Effector CD4-positive, alpha-beta T cell (primary cell): Measurements from ENCODE around the gene AFTPH.

Source experiments
- DNase-seq: peaks from one replicate; pipeline ENCODE4 v3.0.0-alpha.2; 2020

The AFTPH gene

DNA sequence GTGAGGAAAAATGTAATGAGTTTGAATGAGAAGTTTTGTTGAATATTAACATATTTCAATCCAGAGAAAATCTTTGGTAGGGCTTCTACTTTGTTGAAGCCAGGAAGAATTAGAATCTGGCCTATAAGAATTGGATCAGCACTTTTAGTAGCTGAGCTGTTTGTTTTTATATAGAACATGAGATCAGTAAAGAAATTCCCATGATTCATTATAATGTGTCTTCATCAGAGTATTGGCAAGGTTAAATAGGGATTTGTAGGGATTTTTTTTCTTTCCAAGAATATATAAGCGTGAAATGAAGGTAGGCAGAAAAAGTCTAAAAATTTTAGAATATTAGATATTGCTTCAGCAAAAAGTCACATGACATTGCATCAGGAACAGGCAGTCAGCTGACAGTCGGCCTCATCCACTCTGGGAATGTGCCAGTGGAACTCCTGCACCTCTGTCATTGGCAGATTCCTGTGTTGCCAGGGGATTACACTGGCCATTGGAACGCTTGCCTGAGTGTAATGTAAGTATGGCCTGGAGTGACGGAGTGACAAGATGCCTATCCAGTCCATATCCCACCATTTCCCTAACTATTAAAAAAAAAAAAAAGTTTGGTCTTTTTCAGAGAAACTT is 69.0 kb downstream of the AFTPH start:
- no peak for DNase-seq

DNA sequence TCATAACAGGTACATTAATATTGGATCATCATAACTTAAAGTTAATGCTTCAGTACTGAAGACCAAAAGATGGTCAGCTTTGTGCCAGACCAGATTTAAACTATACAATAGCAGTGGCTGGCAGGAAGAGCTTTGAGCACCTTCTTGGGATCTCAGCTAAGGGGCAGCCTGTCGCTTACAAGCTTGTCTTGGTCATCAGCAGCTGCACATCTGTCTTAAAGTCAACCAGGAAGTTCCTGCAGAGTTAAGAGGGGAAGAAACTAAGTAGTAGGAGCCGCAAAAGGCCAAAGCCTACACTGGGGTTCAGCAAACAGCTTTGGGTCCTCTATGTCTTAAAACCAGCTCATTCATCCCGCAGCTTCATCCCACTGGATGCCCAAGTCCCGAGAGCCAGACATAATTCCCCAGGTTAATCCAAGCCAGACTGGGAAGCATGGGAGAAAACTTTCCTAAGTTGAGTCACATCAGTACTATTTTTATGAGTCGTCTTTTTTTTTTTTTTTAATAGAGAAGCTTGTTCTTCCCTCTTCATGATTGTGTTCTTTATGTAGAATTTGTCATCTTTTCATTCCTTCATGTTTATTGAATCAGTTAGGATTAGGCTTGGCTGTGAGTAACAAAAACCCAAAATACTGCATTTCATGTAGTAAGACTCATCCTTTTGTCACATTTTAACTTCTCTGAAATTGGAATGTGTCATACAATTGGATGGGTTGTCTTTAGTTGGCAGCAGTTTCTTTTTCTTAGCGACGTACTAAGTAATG is 70.3 kb downstream of the AFTPH start:
- no peak for DNase-seq

DNA sequence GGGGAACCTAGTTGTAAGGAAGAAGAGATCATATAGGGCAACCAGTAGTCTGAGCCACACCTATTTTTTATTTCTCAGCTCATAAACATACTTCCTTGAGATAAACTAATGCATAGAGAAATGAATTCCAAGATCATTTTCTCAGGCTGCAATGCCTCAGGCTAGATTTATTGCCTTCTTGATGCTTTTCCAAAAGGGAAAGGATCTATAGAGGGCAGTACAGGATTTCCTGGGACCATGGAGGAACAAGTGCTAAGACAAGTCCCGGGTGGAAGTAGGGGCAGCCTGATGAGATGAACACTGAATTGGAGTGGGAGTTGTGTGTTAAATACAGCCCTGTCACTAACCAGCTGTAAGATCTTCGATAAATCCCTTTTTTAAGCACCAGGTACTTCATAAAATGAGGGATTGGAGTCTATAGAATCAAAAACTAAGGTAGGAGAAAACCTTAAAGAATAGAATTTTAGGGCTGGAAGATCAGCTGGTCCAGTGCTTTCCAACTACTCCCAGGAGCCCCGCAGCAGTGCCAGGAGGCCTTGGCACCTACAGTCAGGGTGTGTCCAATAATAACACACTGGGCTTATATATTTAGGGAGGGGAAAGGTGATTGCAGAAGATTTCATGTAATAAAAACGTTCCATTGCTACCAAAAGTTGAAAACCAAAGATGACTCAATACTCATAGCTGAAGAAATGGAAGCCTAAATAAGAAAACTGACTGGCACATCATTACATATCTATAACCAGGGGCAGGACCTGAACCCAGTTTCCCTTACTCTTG is 71.5 kb downstream of the AFTPH start:
- DNase-seq, result no peak

DNA sequence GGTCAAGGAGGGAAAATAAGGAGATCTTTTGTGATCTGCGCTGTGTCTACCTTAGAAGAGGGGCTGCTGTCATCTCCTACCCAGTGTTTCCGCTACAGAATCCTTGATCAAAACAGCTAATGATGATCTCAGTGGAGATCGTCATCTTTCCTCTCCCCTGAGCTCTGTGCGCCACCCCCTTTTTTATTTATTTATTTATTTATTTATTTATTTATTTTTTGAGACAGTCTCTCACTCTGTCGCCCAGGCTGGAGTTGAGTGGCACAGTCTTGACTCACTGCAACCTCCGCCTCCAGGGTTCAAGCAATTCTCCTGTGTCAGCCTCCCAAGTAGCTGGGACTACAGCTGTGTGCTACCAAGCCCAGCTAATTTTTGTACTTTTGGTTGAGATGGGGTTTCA is 74.1 kb downstream of the AFTPH start:
- DNase-seq, result no peak

GRCh38 chr2:64599469-64599868 is 75.3 kb downstream of the AFTPH start:
- no peak for DNase-seq

- no peak for DNase-seq
Observed at GRCh38 chr2:64601034-64601754, 77.1 kb downstream of the AFTPH start.

- no peak for DNase-seq
Observed at GRCh38 chr2:64601785-64602391, 77.8 kb downstream of the AFTPH start.

GRCh38 chr2:64602436-64602835 is 78.3 kb downstream of the AFTPH start:
- no peak for DNase-seq

DNA sequence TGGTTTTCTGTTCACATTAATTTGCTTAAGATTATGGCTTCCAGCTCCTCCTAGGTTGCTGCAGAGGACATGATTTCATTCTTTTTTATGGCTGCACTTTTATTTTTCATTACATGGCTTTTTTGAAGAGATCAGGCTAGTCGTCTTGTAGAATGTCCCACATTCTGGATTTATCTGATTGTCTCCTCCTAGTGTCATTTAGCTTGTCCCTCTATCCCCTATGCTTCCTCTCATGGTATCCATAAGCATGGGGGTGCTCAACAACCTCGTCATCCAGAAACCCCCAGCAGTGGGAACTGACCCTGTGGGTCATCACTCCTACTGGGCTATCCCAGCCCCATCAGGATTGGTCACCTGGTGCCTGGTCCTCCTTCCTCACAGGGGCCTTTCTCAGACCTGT is 80.0 kb downstream of the AFTPH start:
- DNase-seq, result no peak

GRCh38 chr2:64605026-64605471 is 80.9 kb downstream of the AFTPH start:
- no peak for DNase-seq

DNA sequence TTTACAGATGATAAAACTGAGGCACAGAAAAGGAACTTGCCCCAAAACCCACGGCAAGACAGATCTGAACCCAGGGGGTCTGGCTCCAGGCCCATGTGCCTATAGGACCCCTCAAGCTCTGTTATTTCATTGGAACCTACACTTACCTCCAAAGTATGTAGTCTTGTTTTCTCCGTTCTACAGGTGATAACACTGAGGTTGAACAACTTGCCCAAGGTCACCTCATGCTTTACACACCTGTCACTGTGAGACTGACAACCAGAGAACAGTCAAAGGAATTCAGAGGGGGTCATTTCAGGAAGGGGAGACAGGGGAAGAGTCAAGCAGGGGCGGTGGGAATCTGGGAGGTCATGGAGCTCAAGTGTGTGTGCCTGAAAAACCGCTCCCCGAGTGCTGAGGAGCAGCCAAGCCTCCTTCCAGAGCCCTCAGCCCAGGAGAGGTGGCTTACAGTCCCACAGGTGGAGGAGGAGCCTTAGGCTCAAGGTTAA is 81.9 kb downstream of the AFTPH start:
- no peak for DNase-seq

- DNase-seq, result peak; percentile 83
Observed at GRCh38 chr2:64606479-64607363, 82.6 kb downstream of the AFTPH start.

DNA sequence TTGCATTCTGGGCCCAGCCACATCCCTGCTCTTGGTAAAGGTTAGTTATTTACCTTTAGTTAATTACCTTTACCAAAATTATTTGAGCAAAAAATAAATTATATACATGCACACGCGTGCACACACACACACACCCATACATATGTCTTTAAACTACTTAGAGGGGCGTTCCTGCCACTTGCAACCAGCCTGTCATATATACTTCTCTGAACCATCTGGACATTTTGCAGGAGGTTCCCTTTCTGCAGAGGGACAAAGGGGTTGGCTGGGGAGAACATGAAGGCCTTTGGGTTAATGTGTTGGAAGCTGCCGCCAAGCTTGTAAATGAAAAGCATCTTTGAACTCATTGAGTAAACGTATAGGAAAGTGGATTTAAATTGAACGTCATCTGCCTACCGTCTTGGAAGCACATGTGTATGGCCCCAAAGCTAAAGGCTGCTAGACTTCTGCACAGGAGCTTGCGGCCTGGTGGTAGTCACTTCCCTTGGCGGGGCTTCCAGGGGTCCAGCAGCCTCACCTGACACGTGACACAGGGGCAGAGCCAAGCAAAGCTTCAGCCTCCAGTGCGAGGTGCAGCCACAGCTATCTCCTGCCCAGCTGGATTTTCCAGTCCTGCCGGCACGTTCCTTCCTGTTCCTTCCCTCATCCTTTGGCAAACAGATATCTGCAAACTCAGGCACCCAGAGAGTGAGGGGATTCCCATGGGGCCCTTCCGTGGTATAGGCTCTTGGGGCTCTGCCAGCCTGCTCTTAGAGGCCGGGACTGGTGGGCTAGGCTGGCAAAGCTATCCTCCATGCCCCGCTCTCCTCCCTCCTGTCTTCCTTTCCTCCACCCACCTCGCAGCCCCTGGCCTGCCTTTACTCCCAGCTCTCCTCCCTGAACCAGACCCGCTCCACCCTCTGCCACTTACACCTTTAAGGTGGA is 83.5 kb downstream of the AFTPH start:
- no peak for DNase-seq

GRCh38 chr2:64608867-64609226 is 84.7 kb downstream of the AFTPH start:
- DNase-seq, result peak; percentile 2

- peak; percentile 53 for DNase-seq
Observed at GRCh38 chr2:64609227-64609941, 85.3 kb downstream of the AFTPH start.

DNA sequence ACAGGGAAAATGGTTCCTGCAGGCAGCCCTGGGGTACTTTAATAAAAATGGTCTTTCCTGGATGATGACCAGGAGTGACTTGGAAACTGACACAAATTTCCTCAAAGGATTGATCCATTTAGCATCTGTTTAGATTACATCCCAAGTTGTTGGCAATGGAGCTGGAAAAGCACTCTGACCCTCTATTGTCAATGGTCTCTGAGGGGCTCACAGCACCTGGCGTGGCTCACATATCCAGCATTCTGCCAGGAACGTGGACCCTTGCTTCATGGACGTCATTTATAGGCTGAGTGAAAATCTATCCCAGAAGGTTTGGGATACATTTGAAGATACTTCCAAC is 85.8 kb downstream of the AFTPH start:
- DNase-seq, result no peak

GRCh38 chr2:64610316-64610855 is 86.3 kb downstream of the AFTPH start:
- DNase-seq, result no peak

DNA sequence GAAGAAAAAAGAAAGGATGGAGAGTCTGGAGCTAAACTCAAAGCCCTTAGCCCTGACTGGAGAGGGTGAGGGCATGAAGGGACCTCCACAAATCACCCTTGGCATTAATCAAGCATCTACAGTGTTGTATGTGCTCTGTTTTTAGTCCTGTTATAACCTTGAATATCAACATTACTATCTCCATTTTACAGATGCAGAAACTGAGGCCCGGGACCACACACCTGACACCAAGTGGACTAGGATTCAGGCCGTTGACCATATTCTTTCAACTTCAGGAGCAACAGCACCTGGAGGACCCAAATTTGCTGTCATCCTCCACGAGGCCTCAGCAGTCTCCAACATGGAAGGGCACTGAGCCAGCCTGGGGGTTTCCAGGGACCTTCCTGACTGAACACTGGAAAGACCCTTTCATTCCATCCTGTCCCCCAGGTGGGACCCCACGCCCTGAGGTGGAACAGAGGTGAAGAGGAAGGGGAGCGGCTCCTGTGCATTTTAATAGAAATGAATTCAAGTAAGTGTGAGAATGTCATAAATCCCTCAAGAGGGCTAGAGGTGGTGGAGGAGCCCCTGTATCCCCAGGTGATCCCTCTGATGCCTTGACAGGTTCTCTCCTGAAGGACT is 88.6 kb downstream of the AFTPH start:
- no peak for DNase-seq

DNA sequence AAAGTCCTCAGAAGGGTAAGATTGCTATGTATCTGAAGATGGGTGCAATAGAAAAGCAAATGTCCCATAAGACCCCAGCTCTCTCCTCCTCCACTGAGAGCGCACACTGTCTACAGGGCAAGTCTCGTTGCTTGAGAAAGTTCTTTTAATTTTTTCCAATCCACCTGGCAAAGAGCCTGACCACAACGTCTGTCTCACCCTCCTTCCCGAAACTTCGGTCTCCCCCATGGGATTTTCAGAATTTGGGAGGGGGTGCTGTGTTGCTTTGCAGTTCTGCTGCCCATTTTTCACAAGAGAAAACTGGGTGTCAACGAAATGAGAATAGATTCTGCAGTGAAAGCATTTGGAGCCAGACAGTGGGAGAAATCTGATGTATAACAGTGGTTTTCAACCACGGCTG is 89.1 kb downstream of the AFTPH start:
- no peak for DNase-seq
